HL-60 (cell line): ENCODE data around the gene PDE3A.
"Not testable (repeated sequence)": the region's sequence is repeated elsewhere in the genome, so short reads cannot be mapped to it uniquely, and the experiment has no call there.

Experiments used
- DNase-seq, 2 experiments: peaks; one replicate each; pipeline ENCODE4 v3.0.0-alpha.2; 2010 to 2020; ENCODE audit warnings: low read depth in 1 of 2, low spot score in 1 of 2
- H3K27ac ChIP-seq: fragments of 250-450 bp; sonication (Bioruptor Pico); replicated peaks from 2 replicates; pipeline ENCODE4 v1.5.1; 2020; ENCODE audit warnings: mild to moderate bottlenecking, moderate library complexity
- H3K27me3 ChIP-seq: fragments of 250-450 bp; sonication (Bioruptor Pico); 2 replicates; pipeline ENCODE4 v1.5.1; 2021; ENCODE audit warnings: mild to moderate bottlenecking, moderate library complexity; ENCODE audit not compliant: insufficient read depth, poor library complexity, severe bottlenecking
- H3K4me3 ChIP-seq: replicated peaks from 2 replicates; pipeline ENCODE4 v1.5.1; 2011; ENCODE audit warnings: mild to moderate bottlenecking, control low read depth, low read length; ENCODE audit not compliant: insufficient read depth
- CTCF ChIP-seq: IDR thresholded peaks from one replicate; pipeline ENCODE4 v1.5.1; 2011; ENCODE audit warnings: low read length, control low read depth, inconsistent platforms; ENCODE audit not compliant: insufficient read depth
- GABPA ChIP-seq: IDR thresholded peaks from 2 replicates; pipeline ENCODE4 v1.6.1; 2012; ENCODE audit warnings: low read depth
- POLR2AphosphoS5 ChIP-seq: IDR thresholded peaks from 2 replicates; pipeline ENCODE4 v1.6.1; 2012; ENCODE audit warnings: low read depth
- SPI1 ChIP-seq: IDR thresholded peaks from 2 replicates; pipeline ENCODE4 v1.6.1; 2012; ENCODE audit warnings: low read depth, mild to moderate bottlenecking, borderline replicate concordance
- TF ChIP-seq, protein P1 (sequence below): IDR thresholded peaks from 2 replicates; pipeline ENCODE4 v1.6.1; 2012; ENCODE audit warnings: low read depth; ENCODE audit not compliant: insufficient replicate concordance

The PDE3A gene

GRCh38 chr12:20377750-20378149 lies 9.4 kb downstream of the PDE3A start:
- TF ChIP-seq GABPA (no peak), CTCF (no peak)
- no peak for DNase-seq
- no peak overlapping the region for H3K27ac ChIP-seq
- no peak overlapping the region for H3K4me3 ChIP-seq
- no peaks in the 10 kb centered on the region for H3K27me3 ChIP-seq

DNA sequence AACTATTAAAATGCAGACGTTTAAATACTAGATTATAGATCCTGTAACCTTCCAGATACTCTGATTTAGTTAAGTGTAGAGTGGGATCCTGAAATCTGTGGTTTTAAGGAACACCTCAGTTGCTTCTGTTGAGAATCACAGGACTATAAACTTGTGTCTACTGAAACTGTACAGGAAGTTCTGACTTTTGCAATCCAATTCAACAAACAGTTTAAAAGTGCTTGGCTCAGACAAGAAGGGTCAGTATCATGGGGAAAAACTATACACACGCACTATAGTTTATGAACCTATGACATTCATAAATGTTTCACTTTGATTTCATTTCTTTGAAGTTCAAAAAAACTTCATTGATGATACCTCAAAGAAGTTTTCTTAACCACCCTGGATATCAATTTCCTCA lies 13.8 kb downstream of the PDE3A start:
- TF ChIP-seq CTCF (no peak), GABPA (no peak), POLR2AphosphoS5 (no peak), SPI1 (no peak)
- TF ChIP-seq, protein P1, sequence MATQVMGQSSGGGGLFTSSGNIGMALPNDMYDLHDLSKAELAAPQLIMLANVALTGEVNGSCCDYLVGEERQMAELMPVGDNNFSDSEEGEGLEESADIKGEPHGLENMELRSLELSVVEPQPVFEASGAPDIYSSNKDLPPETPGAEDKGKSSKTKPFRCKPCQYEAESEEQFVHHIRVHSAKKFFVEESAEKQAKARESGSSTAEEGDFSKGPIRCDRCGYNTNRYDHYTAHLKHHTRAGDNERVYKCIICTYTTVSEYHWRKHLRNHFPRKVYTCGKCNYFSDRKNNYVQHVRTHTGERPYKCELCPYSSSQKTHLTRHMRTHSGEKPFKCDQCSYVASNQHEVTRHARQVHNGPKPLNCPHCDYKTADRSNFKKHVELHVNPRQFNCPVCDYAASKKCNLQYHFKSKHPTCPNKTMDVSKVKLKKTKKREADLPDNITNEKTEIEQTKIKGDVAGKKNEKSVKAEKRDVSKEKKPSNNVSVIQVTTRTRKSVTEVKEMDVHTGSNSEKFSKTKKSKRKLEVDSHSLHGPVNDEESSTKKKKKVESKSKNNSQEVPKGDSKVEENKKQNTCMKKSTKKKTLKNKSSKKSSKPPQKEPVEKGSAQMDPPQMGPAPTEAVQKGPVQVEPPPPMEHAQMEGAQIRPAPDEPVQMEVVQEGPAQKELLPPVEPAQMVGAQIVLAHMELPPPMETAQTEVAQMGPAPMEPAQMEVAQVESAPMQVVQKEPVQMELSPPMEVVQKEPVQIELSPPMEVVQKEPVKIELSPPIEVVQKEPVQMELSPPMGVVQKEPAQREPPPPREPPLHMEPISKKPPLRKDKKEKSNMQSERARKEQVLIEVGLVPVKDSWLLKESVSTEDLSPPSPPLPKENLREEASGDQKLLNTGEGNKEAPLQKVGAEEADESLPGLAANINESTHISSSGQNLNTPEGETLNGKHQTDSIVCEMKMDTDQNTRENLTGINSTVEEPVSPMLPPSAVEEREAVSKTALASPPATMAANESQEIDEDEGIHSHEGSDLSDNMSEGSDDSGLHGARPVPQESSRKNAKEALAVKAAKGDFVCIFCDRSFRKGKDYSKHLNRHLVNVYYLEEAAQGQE = no peak
- DNase-seq = no peak
- Histone ChIP-seq H3K4me3 (no peak overlapping the region), H3K27ac (no peak overlapping the region), H3K27me3 (no peaks in the 10 kb centered on the region)

DNA sequence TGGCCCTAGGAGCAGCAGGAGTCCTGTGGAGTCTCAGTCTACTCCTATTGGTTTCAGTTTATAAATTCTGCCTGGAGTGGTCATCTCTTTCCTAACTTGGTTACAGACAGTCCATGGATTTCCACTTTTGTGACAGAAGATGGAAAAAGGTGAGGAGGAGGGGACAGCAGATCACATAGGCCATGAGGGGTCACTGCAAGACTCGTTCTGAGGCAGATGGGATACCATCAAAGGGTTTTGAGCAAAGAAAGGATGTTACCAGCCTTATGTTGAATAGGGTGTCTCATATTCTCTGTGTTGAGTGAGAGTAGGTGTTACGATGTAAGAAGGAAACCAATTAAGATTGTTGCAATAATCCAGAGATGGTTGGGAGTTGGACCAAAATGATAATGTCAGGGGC lies 15.3 kb downstream of the PDE3A start:
- Histone ChIP-seq H3K27ac (no peak overlapping the region), H3K27me3 (no peaks in the 10 kb centered on the region), H3K4me3 (no peak overlapping the region)
- DNase-seq = no peak
- TF ChIP-seq POLR2AphosphoS5 (no peak), CTCF (no peak), SPI1 (no peak), GABPA (no peak)
- TF ChIP-seq, protein P1 = no peak

GRCh38 chr12:20384836-20385235 lies 16.5 kb downstream of the PDE3A start:
- not testable (repeated sequence) for H3K27me3 ChIP-seq, H3K4me3 ChIP-seq, H3K27ac ChIP-seq, DNase-seq
